ENCODE data around the gene NFATC2.

NFATC2 gene

GRCh38 chr20:51353491-51353890 lies 189.0 kb downstream of the NFATC2 start:
- peaks cover 0 to 2% (median 0%) of the 10 kb centered on the region in 5 experiments for H3K27me3 ChIP-seq (replicated peaks in 2 of 5; ENCODE audit: control insufficient read depth in 4 of 5, insufficient read depth in 5 of 5, low read length in 4 of 5)
- H3K27ac ChIP-seq (ENCODE audit: insufficient read depth in 1 of 2, low read depth in 1 of 2, low read length in 2 of 2, poor library complexity in 1 of 2, severe bottlenecking in 2 of 2) = no peak overlapping the region
- CTCF ChIA-PET = no interaction called here
- WGBS (ENCODE audit: insufficient coverage) = 93% methylated on average over 2 of the region's 4 CpGs
- no peaks in the 10 kb centered on the region for H3K4me1 ChIP-seq (ENCODE audit: control extremely low read depth in 1 of 4, control insufficient read depth in 4 of 4, insufficient read depth in 4 of 4, low read length in 3 of 4)
- POLR2A ChIA-PET = no interaction called here
- no peak for DNase-seq
- no peaks in the 10 kb centered on the region for H3K9me3 ChIP-seq (ENCODE audit: control extremely low read depth in 1 of 5, control insufficient read depth in 4 of 5, insufficient read depth in 2 of 5, low read depth in 1 of 5, low read length in 4 of 5)
- no peaks in the 10 kb centered on the region for H3K36me3 ChIP-seq (ENCODE audit: control insufficient read depth in 4 of 4, insufficient read depth in 4 of 4, low read length in 3 of 4)
- no peak overlapping the region for H3K4me3 ChIP-seq (ENCODE audit: control insufficient read depth in 1 of 7, extremely low read depth in 1 of 7, insufficient read depth in 4 of 7, low read depth in 2 of 7, low read length in 6 of 7)

DNA sequence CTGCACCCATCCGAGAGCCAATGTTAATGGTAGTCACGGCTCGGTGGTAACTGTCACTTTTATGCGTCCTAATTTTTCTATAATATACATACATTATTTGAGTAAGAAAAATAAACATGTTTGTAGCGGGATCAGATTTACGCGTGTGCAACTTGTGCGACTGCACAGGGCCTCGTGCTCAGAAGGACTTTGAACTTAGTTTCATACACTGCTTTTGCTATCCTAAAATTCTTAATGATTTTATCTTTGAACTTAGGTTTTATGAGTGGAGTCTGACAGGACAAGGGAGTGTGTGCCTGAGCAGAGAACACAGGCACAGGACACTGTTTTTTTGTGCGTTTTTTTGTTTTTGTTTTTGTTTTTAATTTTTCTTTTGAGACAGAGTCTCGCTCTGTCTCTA lies 189.7 kb downstream of the NFATC2 start:
- DNase-seq = no peak
- H3K36me3 ChIP-seq (ENCODE audit: control insufficient read depth in 4 of 4, insufficient read depth in 4 of 4, low read length in 3 of 4) = no peaks in the 10 kb centered on the region
- H3K27me3 ChIP-seq (replicated peaks in 2 of 5; ENCODE audit: control insufficient read depth in 4 of 5, insufficient read depth in 5 of 5, low read length in 4 of 5) = no peaks in the 10 kb centered on the region
- no peak overlapping the region for H3K4me3 ChIP-seq (ENCODE audit: control insufficient read depth in 1 of 7, extremely low read depth in 1 of 7, insufficient read depth in 4 of 7, low read depth in 2 of 7, low read length in 6 of 7)
- no peaks in the 10 kb centered on the region for H3K9me3 ChIP-seq (ENCODE audit: control extremely low read depth in 1 of 5, control insufficient read depth in 4 of 5, insufficient read depth in 2 of 5, low read depth in 1 of 5, low read length in 4 of 5)
- ChIA-PET CTCF (no interaction called here), POLR2A (no interaction called here)
- 83% methylated on average over 1 of the region's 11 CpGs for WGBS (ENCODE audit: insufficient coverage)
- H3K4me1 ChIP-seq (ENCODE audit: control extremely low read depth in 1 of 4, control insufficient read depth in 4 of 4, insufficient read depth in 4 of 4, low read length in 3 of 4) = no peaks in the 10 kb centered on the region
- no peak overlapping the region for H3K27ac ChIP-seq (ENCODE audit: insufficient read depth in 1 of 2, low read depth in 1 of 2, low read length in 2 of 2, poor library complexity in 1 of 2, severe bottlenecking in 2 of 2)

GRCh38 chr20:51350941-51351631 lies 191.4 kb downstream of the NFATC2 start:
- H3K9me3 ChIP-seq (ENCODE audit: control extremely low read depth in 1 of 5, control insufficient read depth in 4 of 5, insufficient read depth in 2 of 5, low read depth in 1 of 5, low read length in 4 of 5) = no peaks in the 10 kb centered on the region
- no peaks in the 10 kb centered on the region for H3K27me3 ChIP-seq (replicated peaks in 2 of 5; ENCODE audit: control insufficient read depth in 4 of 5, insufficient read depth in 5 of 5, low read length in 4 of 5)
- 85% methylated on average over 4 of the region's 6 CpGs for WGBS (ENCODE audit: insufficient coverage)
- H3K4me3 ChIP-seq (ENCODE audit: control insufficient read depth in 1 of 7, extremely low read depth in 1 of 7, insufficient read depth in 4 of 7, low read depth in 2 of 7, low read length in 6 of 7) = no peak overlapping the region
- no peak for DNase-seq
- H3K36me3 ChIP-seq (ENCODE audit: control insufficient read depth in 4 of 4, insufficient read depth in 4 of 4, low read length in 3 of 4) = no peaks in the 10 kb centered on the region
- H3K27ac ChIP-seq (ENCODE audit: insufficient read depth in 1 of 2, low read depth in 1 of 2, low read length in 2 of 2, poor library complexity in 1 of 2, severe bottlenecking in 2 of 2) = no peak overlapping the region
- no peaks in the 10 kb centered on the region for H3K4me1 ChIP-seq (ENCODE audit: control extremely low read depth in 1 of 4, control insufficient read depth in 4 of 4, insufficient read depth in 4 of 4, low read length in 3 of 4)
- CTCF ChIA-PET = no interaction called here
- POLR2A ChIA-PET = no interaction called here

DNA sequence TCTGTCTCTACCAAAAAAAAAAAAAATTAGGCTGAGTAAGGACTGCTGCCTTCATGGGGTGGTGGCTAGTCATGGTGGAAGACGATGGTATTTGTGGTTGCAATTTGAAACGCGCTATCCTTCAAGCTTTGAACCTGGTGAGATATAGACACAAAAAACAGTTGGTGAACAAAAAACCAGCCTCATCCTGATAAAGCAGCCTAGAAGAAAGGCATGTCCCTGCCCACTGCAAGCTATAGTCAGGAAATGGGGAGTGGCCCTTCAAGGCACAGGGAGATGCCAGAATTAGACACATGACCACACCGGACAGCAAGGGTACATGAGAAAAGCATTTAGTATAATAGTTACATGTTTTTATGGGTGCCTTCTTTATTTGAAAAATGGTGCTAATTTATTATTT lies 193.6 kb downstream of the NFATC2 start:
- Histone ChIP-seq H3K9me3 (ENCODE audit: control extremely low read depth in 1 of 5, control insufficient read depth in 4 of 5, insufficient read depth in 2 of 5, low read depth in 1 of 5, low read length in 4 of 5) (peaks cover 0 to 2% (median 0%) of the 10 kb centered on the region in 5 experiments), H3K27ac (ENCODE audit: insufficient read depth in 1 of 2, low read depth in 1 of 2, low read length in 2 of 2, poor library complexity in 1 of 2, severe bottlenecking in 2 of 2) (no peak overlapping the region), H3K27me3 (replicated peaks in 2 of 5; ENCODE audit: control insufficient read depth in 4 of 5, insufficient read depth in 5 of 5, low read length in 4 of 5) (no peaks in the 10 kb centered on the region), H3K4me3 (ENCODE audit: control insufficient read depth in 1 of 7, extremely low read depth in 1 of 7, insufficient read depth in 4 of 7, low read depth in 2 of 7, low read length in 6 of 7) (no peak overlapping the region), H3K36me3 (ENCODE audit: control insufficient read depth in 4 of 4, insufficient read depth in 4 of 4, low read length in 3 of 4) (no peaks in the 10 kb centered on the region), H3K4me1 (ENCODE audit: control extremely low read depth in 1 of 4, control insufficient read depth in 4 of 4, insufficient read depth in 4 of 4, low read length in 3 of 4) (no peaks in the 10 kb centered on the region)
- CTCF ChIA-PET = no interaction called here
- POLR2A ChIA-PET = no interaction called here
- no peak for DNase-seq
- 90% methylated on average over 2 of the region's 4 CpGs for WGBS (ENCODE audit: insufficient coverage)

DNA sequence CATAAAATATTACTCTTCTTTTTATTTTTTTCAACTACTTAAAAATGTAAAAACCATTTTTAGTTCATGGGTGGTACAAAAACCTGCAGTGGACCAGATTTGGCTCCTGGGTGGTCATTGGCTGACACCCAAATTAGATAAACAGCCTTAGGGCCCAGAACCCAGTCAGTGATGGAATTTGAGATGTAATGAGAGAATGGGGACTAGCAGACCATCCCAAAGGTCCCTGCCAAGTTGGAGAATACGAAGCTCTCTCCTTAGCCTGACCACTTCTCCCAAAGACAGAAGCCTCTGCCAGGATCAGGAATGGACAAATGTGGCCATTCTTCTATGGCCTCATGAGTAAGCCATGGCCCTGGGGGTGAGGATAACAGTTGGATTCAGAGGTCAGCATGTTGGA lies 194.7 kb downstream of the NFATC2 start:
- WGBS (ENCODE audit: insufficient coverage) = 100% methylated on average over 1 of the region's 1 CpG
- no peak for DNase-seq
- ChIA-PET POLR2A (no interaction called here), CTCF (no interaction called here)
- no peak overlapping the region for H3K4me3 ChIP-seq (ENCODE audit: control insufficient read depth in 1 of 7, extremely low read depth in 1 of 7, insufficient read depth in 4 of 7, low read depth in 2 of 7, low read length in 6 of 7)
- H3K27ac ChIP-seq (ENCODE audit: insufficient read depth in 1 of 2, low read depth in 1 of 2, low read length in 2 of 2, poor library complexity in 1 of 2, severe bottlenecking in 2 of 2) = no peak overlapping the region
- H3K36me3 ChIP-seq (ENCODE audit: control insufficient read depth in 4 of 4, insufficient read depth in 4 of 4, low read length in 3 of 4) = no peaks in the 10 kb centered on the region
- H3K9me3 ChIP-seq (ENCODE audit: control extremely low read depth in 1 of 5, control insufficient read depth in 4 of 5, insufficient read depth in 2 of 5, low read depth in 1 of 5, low read length in 4 of 5) = peaks cover 0 to 2% (median 2%) of the 10 kb centered on the region in 5 experiments
- H3K4me1 ChIP-seq (ENCODE audit: control extremely low read depth in 1 of 4, control insufficient read depth in 4 of 4, insufficient read depth in 4 of 4, low read length in 3 of 4) = no peaks in the 10 kb centered on the region
- H3K27me3 ChIP-seq (replicated peaks in 2 of 5; ENCODE audit: control insufficient read depth in 4 of 5, insufficient read depth in 5 of 5, low read length in 4 of 5) = no peaks in the 10 kb centered on the region

- Histone ChIP-seq H3K36me3 (ENCODE audit: control insufficient read depth in 4 of 4, insufficient read depth in 4 of 4, low read length in 3 of 4) (no peaks in the 10 kb centered on the region), H3K4me1 (ENCODE audit: control extremely low read depth in 1 of 4, control insufficient read depth in 4 of 4, insufficient read depth in 4 of 4, low read length in 3 of 4) (no peaks in the 10 kb centered on the region), H3K27me3 (replicated peaks in 2 of 5; ENCODE audit: control insufficient read depth in 4 of 5, insufficient read depth in 5 of 5, low read length in 4 of 5) (no peaks in the 10 kb centered on the region), H3K4me3 (ENCODE audit: control insufficient read depth in 1 of 7, extremely low read depth in 1 of 7, insufficient read depth in 4 of 7, low read depth in 2 of 7, low read length in 6 of 7) (no peak overlapping the region), H3K27ac (ENCODE audit: insufficient read depth in 1 of 2, low read depth in 1 of 2, low read length in 2 of 2, poor library complexity in 1 of 2, severe bottlenecking in 2 of 2) (no peak overlapping the region), H3K9me3 (ENCODE audit: control extremely low read depth in 1 of 5, control insufficient read depth in 4 of 5, insufficient read depth in 2 of 5, low read depth in 1 of 5, low read length in 4 of 5) (peaks cover 0 to 2% (median 2%) of the 10 kb centered on the region in 5 experiments)
- DNase-seq = no peak
- ChIA-PET POLR2A (no interaction called here), CTCF (interaction anchor here (0.8 to 1.0 kb wide), 3 partner anchors 9 to 366 kb away, joined by 3 read pairs; no protein-coding TSS in a partner anchor)
- WGBS (ENCODE audit: insufficient coverage) = 97% methylated on average over 7 of the region's 8 CpGs
These were observed 195.6 kb downstream of the NFATC2 start for GRCh38 chr20:51346686-51347485.

DNA sequence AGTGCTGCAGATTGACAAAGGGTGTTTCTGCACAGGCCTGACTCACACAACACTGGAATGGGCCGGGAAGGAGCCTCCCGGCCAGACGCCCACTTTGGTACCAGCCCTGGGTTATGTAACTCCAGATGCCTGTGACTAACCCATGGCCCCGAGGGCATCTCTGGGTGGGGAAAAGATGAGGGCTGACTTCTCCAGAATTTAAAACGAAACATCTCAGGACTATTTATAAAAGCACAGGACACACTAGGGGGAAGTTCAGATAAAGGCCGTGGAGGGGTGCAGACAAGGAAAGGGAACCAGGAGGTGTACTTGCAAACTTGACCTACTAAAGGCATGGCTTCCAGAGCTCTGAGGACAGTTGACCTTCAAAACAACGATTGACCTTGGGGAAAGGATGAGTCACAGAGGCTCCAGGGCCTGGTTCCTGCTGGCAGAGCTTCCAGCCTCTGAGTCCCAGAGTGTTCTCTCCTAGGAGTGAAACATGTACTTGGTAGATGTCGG lies 196.9 kb downstream of the NFATC2 start:
- Histone ChIP-seq H3K27ac (ENCODE audit: insufficient read depth in 1 of 2, low read depth in 1 of 2, low read length in 2 of 2, poor library complexity in 1 of 2, severe bottlenecking in 2 of 2) (no peak overlapping the region), H3K36me3 (ENCODE audit: control insufficient read depth in 4 of 4, insufficient read depth in 4 of 4, low read length in 3 of 4) (no peaks in the 10 kb centered on the region), H3K27me3 (replicated peaks in 2 of 5; ENCODE audit: control insufficient read depth in 4 of 5, insufficient read depth in 5 of 5, low read length in 4 of 5) (peaks cover 0 to 2% (median 0%) of the 10 kb centered on the region in 5 experiments), H3K9me3 (ENCODE audit: control extremely low read depth in 1 of 5, control insufficient read depth in 4 of 5, insufficient read depth in 2 of 5, low read depth in 1 of 5, low read length in 4 of 5) (peaks cover 0 to 2% (median 2%) of the 10 kb centered on the region in 5 experiments), H3K4me1 (ENCODE audit: control extremely low read depth in 1 of 4, control insufficient read depth in 4 of 4, insufficient read depth in 4 of 4, low read length in 3 of 4) (no peaks in the 10 kb centered on the region), H3K4me3 (ENCODE audit: control insufficient read depth in 1 of 7, extremely low read depth in 1 of 7, insufficient read depth in 4 of 7, low read depth in 2 of 7, low read length in 6 of 7) (no peak overlapping the region)
- ChIA-PET POLR2A (no interaction called here), CTCF (interaction anchor here (0.6 kb wide), 1 partner anchor 112 kb away, joined by 5 read pairs; no protein-coding TSS in a partner anchor)
- WGBS (ENCODE audit: insufficient coverage) = 79% methylated on average over 5 of the region's 8 CpGs
- DNase-seq = no peak

Data from common myeloid progenitor, CD34-positive (primary cell).